ENCODE data around the gene RBFOX2. TPM values are rescaled to one million over a fixed set of nuclear protein-coding genes. Genes with fewer than 3 reads are reported as not detected.
A peak's percentile ranks its signal among the peaks of the same experiment; 100 is the strongest.

Gene RBFOX2
- total RNA-seq, 4 donors from 2014 or later: 39.4 to 80.0 (median 52.9) TPM

- no peaks in the 10 kb centered on the region for H3K36me3 ChIP-seq
- no peak overlapping the region for H3K4me3 ChIP-seq
- H3K4me1 ChIP-seq: peaks cover 0 to 24% (median 0%) of the 10 kb centered on the region in 4 donors
- no peaks in the 10 kb centered on the region for H3K9me3 ChIP-seq
- no peaks in the 10 kb centered on the region for H3K27me3 ChIP-seq
- peak overlapping the region in 1 of 4 donors; percentile 3 for H3K27ac ChIP-seq
- TF ChIP-seq POLR2A (IDR thresholded peaks at IDR 0.05): no peak
- no peak for TF ChIP-seq CTCF (IDR thresholded peaks at IDR 0.05)
- DNase-seq: no peak
Measured at GRCh38 chr22:35911877-35912276, 116.7 kb downstream of the RBFOX2 start.

- H3K27me3 ChIP-seq: no peaks in the 10 kb centered on the region
- H3K9me3 ChIP-seq: no peaks in the 10 kb centered on the region
- TF ChIP-seq CTCF (IDR thresholded peaks at IDR 0.05): no peak
- TF ChIP-seq POLR2A (IDR thresholded peaks at IDR 0.05): no peak
- H3K4me3 ChIP-seq: no peak overlapping the region
- H3K36me3 ChIP-seq: no peaks in the 10 kb centered on the region
- H3K4me1 ChIP-seq: peaks cover 0 to 24% (median 0%) of the 10 kb centered on the region in 4 donors
- no peak for DNase-seq
- no peak overlapping the region for H3K27ac ChIP-seq
Measured at GRCh38 chr22:35910926-35911325, 117.7 kb downstream of the RBFOX2 start.

GRCh38 chr22:35910003-35910769 is 118.4 kb downstream of the RBFOX2 start:
- H3K27ac ChIP-seq: no peak overlapping the region
- H3K27me3 ChIP-seq: no peaks in the 10 kb centered on the region
- H3K9me3 ChIP-seq: no peaks in the 10 kb centered on the region
- H3K4me1 ChIP-seq: peaks cover 0 to 17% (median 0%) of the 10 kb centered on the region in 4 donors
- no peak for DNase-seq
- H3K4me3 ChIP-seq: no peak overlapping the region
- H3K36me3 ChIP-seq: no peaks in the 10 kb centered on the region
- no peak for TF ChIP-seq POLR2A (IDR thresholded peaks at IDR 0.05)
- no peak for TF ChIP-seq CTCF (IDR thresholded peaks at IDR 0.05)

GRCh38 chr22:35905894-35906293 is 122.7 kb downstream of the RBFOX2 start:
- Histone ChIP-seq H3K27me3 (no peaks in the 10 kb centered on the region), H3K36me3 (no peaks in the 10 kb centered on the region), H3K4me3 (no peak overlapping the region), H3K9me3 (no peaks in the 10 kb centered on the region), H3K4me1 (peaks cover 0 to 16% (median 0%) of the 10 kb centered on the region in 4 donors), H3K27ac (no peak overlapping the region)
- TF ChIP-seq POLR2A (IDR thresholded peaks at IDR 0.05): no peak
- no peak for TF ChIP-seq CTCF (IDR thresholded peaks at IDR 0.05)
- DNase-seq: no peak

- H3K4me3 ChIP-seq: no peak overlapping the region
- H3K36me3 ChIP-seq: no peaks in the 10 kb centered on the region
- peaks cover 0 to 18% (median 0%) of the 10 kb centered on the region in 4 donors for H3K4me1 ChIP-seq
- no peaks in the 10 kb centered on the region for H3K9me3 ChIP-seq
- no peaks in the 10 kb centered on the region for H3K27me3 ChIP-seq
- TF ChIP-seq CTCF (IDR thresholded peaks at IDR 0.05) (no peak), POLR2A (IDR thresholded peaks at IDR 0.05) (no peak)
- no peak overlapping the region for H3K27ac ChIP-seq
- DNase-seq: no peak
Measured at GRCh38 chr22:35904752-35905151, 123.9 kb downstream of the RBFOX2 start.

All from Peyer's patch (tissue), 4 donors.